ENCODE results near the gene ABCA2.

The ABCA2 gene

GRCh38 chr9:137002646-137003041, 25.4 kb downstream of the ABCA2 start:
- H3K4me2 ChIP-seq: no peak overlapping the region
- peaks cover 51% of the 10 kb centered on the region for H3K4me1 ChIP-seq
- no peaks in the 10 kb centered on the region for H4K20me1 ChIP-seq
- H3K9me3 ChIP-seq: peaks cover 15% of the 10 kb centered on the region; the same call in 1 of the 2 replicates
- H3K27ac ChIP-seq: no peak overlapping the region
- H3K4me3 ChIP-seq: no peak overlapping the region
- H3K36me3 ChIP-seq: peaks cover 2% of the 10 kb centered on the region; the same call in 1 of the 2 replicates
- no peak overlapping the region for H3K9ac ChIP-seq
- TF ChIP-seq Cebpa-rat (IDR thresholded peaks at IDR 0.05): no peak
- H3K27me3 ChIP-seq: no peaks in the 10 kb centered on the region

- no peak overlapping the region for H3K27ac ChIP-seq
- no peak overlapping the region for H3K4me2 ChIP-seq
- no peaks in the 10 kb centered on the region for H3K27me3 ChIP-seq
- H3K9me3 ChIP-seq: peaks cover 15% of the 10 kb centered on the region; the same call in 1 of the 2 replicates
- TF ChIP-seq Cebpa-rat (IDR thresholded peaks at IDR 0.05): no peak
- H3K4me3 ChIP-seq: no peak overlapping the region
- H3K36me3 ChIP-seq: no peaks in the 10 kb centered on the region
- H4K20me1 ChIP-seq: no peaks in the 10 kb centered on the region
- H3K4me1 ChIP-seq: peaks cover 52% of the 10 kb centered on the region
- no peak overlapping the region for H3K9ac ChIP-seq
Measured at GRCh38 chr9:137001857-137002645, 26.0 kb downstream of the ABCA2 start.

- peaks cover 53% of the 10 kb centered on the region for H3K4me1 ChIP-seq
- no peak for TF ChIP-seq Cebpa-rat (IDR thresholded peaks at IDR 0.05)
- 0 out of 2 replicates have a peak, but pooled peaks cover 5% of the 10 kb centered on the region for H4K20me1 ChIP-seq
- H3K9me3 ChIP-seq: peaks cover 11% of the 10 kb centered on the region; the same call in 1 of the 2 replicates
- no peak overlapping the region for H3K4me3 ChIP-seq
- H3K27ac ChIP-seq: 0 out of 2 replicates have a peak overlapping the region, but pooled peaks have one; percentile 2
- H3K27me3 ChIP-seq: no peaks in the 10 kb centered on the region
- no peaks in the 10 kb centered on the region for H3K36me3 ChIP-seq
- no peak overlapping the region for H3K9ac ChIP-seq
- H3K4me2 ChIP-seq: peak overlapping the region; percentile 46
Measured at GRCh38 chr9:137000177-137000930, 27.7 kb downstream of the ABCA2 start.

- Histone ChIP-seq H3K4me2 (peak overlapping the region; percentile 84), H3K4me3 (no peak overlapping the region), H3K27ac (no peak overlapping the region), H3K27me3 (no peaks in the 10 kb centered on the region), H3K9me3 (no peaks in the 10 kb centered on the region), H3K4me1 (peaks cover 72% of the 10 kb centered on the region), H4K20me1 (peaks cover 20% of the 10 kb centered on the region), H3K36me3 (peaks cover 15% of the 10 kb centered on the region), H3K9ac (no peak overlapping the region)
- no peak for TF ChIP-seq Cebpa-rat (IDR thresholded peaks at IDR 0.05)
Measured at GRCh38 chr9:136997830-136998234, 30.2 kb downstream of the ABCA2 start.

GRCh38 chr9:136997371-136997770, 30.7 kb downstream of the ABCA2 start:
- Histone ChIP-seq H3K27me3 (no peaks in the 10 kb centered on the region), H3K4me3 (no peak overlapping the region), H3K9ac (no peak overlapping the region), H4K20me1 (peaks cover 24% of the 10 kb centered on the region), H3K9me3 (no peaks in the 10 kb centered on the region), H3K27ac (no peak overlapping the region), H3K4me1 (peaks cover 75% of the 10 kb centered on the region), H3K4me2 (peak overlapping the region; percentile 84), H3K36me3 (peaks cover 15% of the 10 kb centered on the region)
- TF ChIP-seq Cebpa-rat (IDR thresholded peaks at IDR 0.05): no peak

- no peaks in the 10 kb centered on the region for H3K9me3 ChIP-seq
- peaks cover 15% of the 10 kb centered on the region for H3K36me3 ChIP-seq
- peak within 1 kb of the TSS; percentile 84 for H3K4me2 ChIP-seq
- no peaks in the 10 kb centered on the region for H3K27me3 ChIP-seq
- peaks cover 24% of the 10 kb centered on the region for H4K20me1 ChIP-seq
- H3K4me3 ChIP-seq: no peak within 1 kb of the TSS
- H3K9ac ChIP-seq: peak within 1 kb of the TSS; percentile 66
- H3K27ac ChIP-seq: peak within 1 kb of the TSS; percentile 46; the same call in 1 of the 2 replicates
- H3K4me1 ChIP-seq: peaks cover 77% of the 10 kb centered on the region
- no peak for TF ChIP-seq Cebpa-rat (IDR thresholded peaks at IDR 0.05)
Measured at GRCh38 chr9:136996361-136997292, 31.4 kb downstream of the ABCA2 start, which contains the start of gene CLIC3. Gene CLIC3, minus strand, starts transcription at chr9:136996568. Its CDS starts 25 bp downstream, at chr9:136996543.

- Histone ChIP-seq H3K27ac (peak overlapping the region; percentile 46; the same call in 1 of the 2 replicates), H3K9ac (peak overlapping the region; percentile 66), H3K27me3 (no peaks in the 10 kb centered on the region), H3K36me3 (peaks cover 15% of the 10 kb centered on the region), H3K4me1 (peaks cover 81% of the 10 kb centered on the region), H3K9me3 (no peaks in the 10 kb centered on the region), H4K20me1 (peaks cover 24% of the 10 kb centered on the region), H3K4me3 (no peak overlapping the region), H3K4me2 (peak overlapping the region; percentile 84)
- no peak for TF ChIP-seq Cebpa-rat (IDR thresholded peaks at IDR 0.05)
Measured at GRCh38 chr9:136995772-136996311, 32.2 kb downstream of the ABCA2 start.

- Histone ChIP-seq H3K4me2 (peak overlapping the region; percentile 84), H3K4me3 (no peak overlapping the region), H3K9me3 (no peaks in the 10 kb centered on the region), H3K4me1 (peaks cover 77% of the 10 kb centered on the region), H3K36me3 (peaks cover 15% of the 10 kb centered on the region), H4K20me1 (peaks cover 24% of the 10 kb centered on the region), H3K27ac (no peak overlapping the region), H3K9ac (no peak overlapping the region), H3K27me3 (no peaks in the 10 kb centered on the region)
- no peak for TF ChIP-seq Cebpa-rat (IDR thresholded peaks at IDR 0.05)
Measured at GRCh38 chr9:136995362-136995761, 32.7 kb downstream of the ABCA2 start.

- no peak for TF ChIP-seq Cebpa-rat (IDR thresholded peaks at IDR 0.05)
- H3K36me3 ChIP-seq: peaks cover 15% of the 10 kb centered on the region
- H3K27ac ChIP-seq: no peak overlapping the region
- peaks cover 72% of the 10 kb centered on the region for H3K4me1 ChIP-seq
- H3K9ac ChIP-seq: no peak overlapping the region
- peak overlapping the region; percentile 84; the same call in 1 of the 2 replicates for H3K4me2 ChIP-seq
- peaks cover 24% of the 10 kb centered on the region for H4K20me1 ChIP-seq
- no peaks in the 10 kb centered on the region for H3K9me3 ChIP-seq
- no peaks in the 10 kb centered on the region for H3K27me3 ChIP-seq
- no peak overlapping the region for H3K4me3 ChIP-seq
Measured at GRCh38 chr9:136994888-136995230, 33.2 kb downstream of the ABCA2 start.
